ENCODE data around the gene ETNK2. TPM values are rescaled to one million over a fixed set of nuclear protein-coding genes. Genes with fewer than 3 reads are reported as not detected.

Gene ETNK2
- total RNA-seq, 2 donors from 2014 or later, result 4.0 to 15.8 TPM

GRCh38 chr1:204155881-204156280 is 4.0 kb upstream of the ETNK2 start:
- Histone ChIP-seq H3K4me3 (no peak overlapping the region), H3K9me3 (no peaks in the 10 kb centered on the region), H3K27me3 (no peaks in the 10 kb centered on the region), H3K27ac (no peak overlapping the region), H3K36me3 (replicated peaks in 1 of 2; ENCODE audit: insufficient read depth in 1 of 2, low read depth in 2 of 2) (no peaks in the 10 kb centered on the region), H3K4me1 (peaks cover 14% of the 10 kb centered on the region)
- TF ChIP-seq POLR2A (IDR thresholded peaks at IDR 0.05), result no peak
- no peak for TF ChIP-seq CTCF (IDR thresholded peaks at IDR 0.05)
- ATAC-seq (no peak), DNase-seq (no peak)
- intact Hi-C loops (cut with DNase I), result no loop called here
- WGBS, 2 donors, result 84 to 85% methylated on average over 10 of the region's 10 CpGs

- Histone ChIP-seq H3K27me3 (no peaks in the 10 kb centered on the region), H3K4me1 (peaks cover 23% of the 10 kb centered on the region), H3K9me3 (no peaks in the 10 kb centered on the region), H3K4me3 (no peak overlapping the region), H3K27ac (no peak overlapping the region), H3K36me3 (replicated peaks in 1 of 2; ENCODE audit: insufficient read depth in 1 of 2, low read depth in 2 of 2) (no peaks in the 10 kb centered on the region)
- no peak for DNase-seq
- TF ChIP-seq CTCF (IDR thresholded peaks at IDR 0.05), result no peak
- TF ChIP-seq POLR2A (IDR thresholded peaks at IDR 0.05), result no peak
- WGBS, 2 donors, result 75 to 87% methylated on average over 14 to 15 of the region's 15 CpGs
- intact Hi-C loops (cut with DNase I), result no loop called here
- no peak for ATAC-seq
These were observed 2.9 kb upstream of the ETNK2 start for GRCh38 chr1:204154568-204155255.

- TF ChIP-seq CTCF (IDR thresholded peaks at IDR 0.05) (no peak), POLR2A (IDR thresholded peaks at IDR 0.05) (no peak)
- Histone ChIP-seq H3K36me3 (replicated peaks in 1 of 2; ENCODE audit: insufficient read depth in 1 of 2, low read depth in 2 of 2) (no peaks in the 10 kb centered on the region), H3K9me3 (no peaks in the 10 kb centered on the region), H3K4me1 (peaks cover 23% of the 10 kb centered on the region), H3K27ac (no peak overlapping the region), H3K27me3 (no peaks in the 10 kb centered on the region), H3K4me3 (no peak overlapping the region)
- ATAC-seq (no peak), DNase-seq (no peak)
- 87 to 94% methylated on average over 5 of the region's 5 CpGs for WGBS, 2 donors
- intact Hi-C loops (cut with DNase I), result no loop called here
These were observed 1.8 kb upstream of the ETNK2 start for GRCh38 chr1:204153667-204154066.

DNA sequence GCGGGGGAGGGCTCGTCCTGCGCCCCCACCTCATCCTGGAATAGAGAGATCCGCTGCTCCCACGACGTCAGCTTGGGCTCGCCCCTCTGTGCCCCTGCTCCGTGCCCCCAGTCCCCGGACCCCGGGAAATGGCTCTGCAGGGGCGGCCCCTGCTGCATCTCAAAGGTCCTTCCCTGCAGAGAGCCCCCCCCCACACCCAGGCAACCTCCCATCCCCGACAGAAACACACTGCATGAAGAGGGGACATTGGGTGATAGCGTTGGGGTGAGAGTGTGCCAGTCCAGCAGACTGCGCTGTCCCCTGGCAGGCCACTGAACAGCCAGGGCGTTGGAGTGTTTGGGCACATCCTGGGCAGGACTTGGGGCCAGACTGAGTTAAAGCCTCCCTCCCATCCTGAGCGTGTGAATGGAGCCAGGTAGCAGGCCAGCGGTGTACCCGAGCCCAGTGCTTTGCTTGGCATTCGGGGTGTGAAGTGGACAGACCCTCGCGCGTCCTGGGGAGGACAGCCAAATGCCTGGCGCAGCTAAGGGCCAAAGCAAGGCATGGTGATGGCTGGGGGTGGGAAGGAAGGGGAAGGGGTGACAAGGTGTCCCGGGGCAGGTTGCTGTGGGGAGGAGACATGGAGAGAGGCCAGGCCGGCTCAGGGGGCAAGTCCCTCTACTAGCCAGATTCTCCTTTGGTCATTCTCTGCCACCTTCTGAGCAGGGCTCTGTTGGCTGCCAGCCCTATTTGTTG is 633 bp upstream of the ETNK2 start:
- Histone ChIP-seq H3K27me3 (no peaks in the 10 kb centered on the region), H3K9me3 (no peaks in the 10 kb centered on the region), H3K4me1 (peaks cover 23% of the 10 kb centered on the region), H3K27ac (peak overlapping the region; percentile 13 to 76 (median 56)), H3K4me3 (peak overlapping the region in 1 of 2 donors; percentile 45), H3K36me3 (replicated peaks in 1 of 2; ENCODE audit: insufficient read depth in 1 of 2, low read depth in 2 of 2) (no peaks in the 10 kb centered on the region)
- TF ChIP-seq CTCF (IDR thresholded peaks at IDR 0.05) (no peak), POLR2A (IDR thresholded peaks at IDR 0.05) (peak in 1 of 3 donors; percentile 35)
- ATAC-seq (peak; percentile 19), DNase-seq (peak in 1 of 4 donors; percentile 34)
- intact Hi-C loops (cut with DNase I), result no loop called here
- WGBS, 2 donors, result 35 to 45% methylated on average over 19 to 23 of the region's 25 CpGs

All from body of pancreas (tissue), 4 donors.